GM18499 (cell line): ENCODE data around the gene PRKAA2.

Source experiments
- ATAC-seq: cut with Tn5 transposase; IDR thresholded peaks from one replicate; pipeline ENCODE4 v1.9.1; 2021; ENCODE audit warnings: moderate number of reproducible peaks; ENCODE audit not compliant: insufficient read depth, unreplicated experiment

PRKAA2 gene

DNA sequence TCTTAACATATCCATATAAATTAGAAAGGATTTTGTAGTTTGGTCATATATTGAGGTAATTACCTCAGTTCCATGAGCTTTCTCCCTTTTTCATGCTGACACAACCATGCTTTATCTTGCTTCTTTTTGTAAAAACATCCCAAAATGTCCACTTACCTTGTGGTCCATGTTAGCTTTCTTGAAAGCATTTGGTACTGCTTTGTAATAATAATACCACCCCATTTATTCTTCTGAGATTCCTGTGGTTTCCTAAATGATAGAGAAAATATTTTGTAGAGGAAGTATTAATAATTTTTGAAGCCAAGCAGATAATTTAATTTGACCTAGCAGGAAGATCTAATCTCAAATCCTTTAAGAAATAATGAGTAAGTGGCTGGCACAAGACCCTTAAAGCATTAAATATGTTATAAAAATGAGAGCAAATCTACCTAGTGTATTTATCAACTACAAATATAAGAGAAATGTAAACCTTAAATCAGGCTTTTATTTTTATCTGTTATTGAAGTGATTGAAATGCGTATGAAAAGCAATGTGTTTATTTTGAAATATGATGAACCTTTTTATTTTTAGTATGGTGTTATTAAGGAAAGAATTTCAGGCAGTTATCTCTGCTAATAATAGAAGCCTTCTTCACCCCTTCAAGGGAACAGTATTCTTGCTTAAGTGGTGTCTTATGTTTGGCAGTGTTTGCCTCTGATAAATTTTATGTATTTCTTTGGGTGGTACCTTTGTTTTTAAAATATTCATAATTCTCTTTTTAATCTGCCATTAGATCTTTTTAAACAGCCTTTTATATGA, 9.2 kb downstream of the PRKAA2 start:
- no peak for ATAC-seq

DNA sequence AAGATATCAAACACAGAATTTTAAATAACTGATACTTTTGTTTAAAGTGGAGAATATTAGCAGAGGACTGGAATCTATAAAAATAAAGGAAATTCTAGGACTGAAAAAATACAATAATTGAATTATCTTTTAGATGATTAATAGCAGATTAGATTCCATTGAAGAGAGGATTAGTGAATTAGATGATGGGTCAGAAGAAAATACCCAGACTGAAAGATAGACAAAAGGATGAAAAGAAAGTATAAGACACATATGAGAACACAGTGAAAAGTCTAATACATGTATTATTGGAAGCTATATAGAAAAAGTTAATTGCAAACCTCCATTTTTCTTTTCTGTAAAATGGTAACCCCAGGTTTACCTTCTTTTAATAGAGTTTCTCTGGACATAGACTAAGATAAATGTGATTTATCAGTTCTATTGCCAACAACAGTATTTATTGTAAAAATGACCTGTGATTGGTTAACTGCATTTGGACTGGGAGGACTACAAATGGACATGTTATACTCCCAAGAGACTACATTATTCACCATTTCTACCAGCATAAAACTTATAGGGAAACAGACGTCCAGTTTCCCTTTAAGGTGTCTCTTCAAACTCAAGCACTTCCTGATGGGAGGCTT, 11.0 kb downstream of the PRKAA2 start:
- ATAC-seq = no peak

DNA sequence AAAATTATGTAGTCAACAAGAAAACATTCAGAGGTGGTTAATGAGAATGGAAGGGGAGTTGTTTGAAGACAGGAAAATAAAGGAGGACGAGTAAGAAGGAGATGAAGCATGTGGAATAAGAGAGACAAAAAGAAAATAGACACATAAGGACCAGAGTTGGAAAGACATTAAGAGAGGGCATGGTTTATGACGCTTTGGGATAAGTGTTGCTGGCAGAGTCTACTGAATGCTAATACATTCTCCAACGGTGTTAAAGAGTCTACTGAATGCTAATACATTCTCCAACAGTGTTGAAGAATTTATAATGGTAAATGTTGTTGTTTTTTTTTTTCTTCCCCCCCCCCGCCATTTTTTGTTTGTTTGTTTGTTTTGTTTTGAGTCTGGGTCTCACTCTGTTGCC, 13.1 kb downstream of the PRKAA2 start:
- no peak for ATAC-seq

DNA sequence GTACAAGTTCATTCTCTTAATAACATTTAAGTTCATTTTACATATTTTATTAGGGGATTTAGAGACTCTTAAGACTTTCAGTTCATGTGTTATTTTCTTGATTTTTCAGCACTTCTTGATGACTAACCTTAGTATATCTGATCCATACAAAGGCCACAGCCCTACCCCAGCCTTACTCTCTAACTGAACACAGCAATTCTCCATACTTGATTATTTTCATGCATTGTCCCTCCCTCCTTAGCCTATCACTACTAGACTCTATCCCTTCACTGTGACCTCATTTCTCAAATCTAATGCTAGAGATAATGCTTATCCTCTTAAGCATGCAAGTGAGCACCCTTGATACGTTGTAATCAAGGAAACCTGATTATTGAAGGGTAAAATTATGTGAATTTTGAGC, 15.2 kb downstream of the PRKAA2 start:
- ATAC-seq = no peak

DNA sequence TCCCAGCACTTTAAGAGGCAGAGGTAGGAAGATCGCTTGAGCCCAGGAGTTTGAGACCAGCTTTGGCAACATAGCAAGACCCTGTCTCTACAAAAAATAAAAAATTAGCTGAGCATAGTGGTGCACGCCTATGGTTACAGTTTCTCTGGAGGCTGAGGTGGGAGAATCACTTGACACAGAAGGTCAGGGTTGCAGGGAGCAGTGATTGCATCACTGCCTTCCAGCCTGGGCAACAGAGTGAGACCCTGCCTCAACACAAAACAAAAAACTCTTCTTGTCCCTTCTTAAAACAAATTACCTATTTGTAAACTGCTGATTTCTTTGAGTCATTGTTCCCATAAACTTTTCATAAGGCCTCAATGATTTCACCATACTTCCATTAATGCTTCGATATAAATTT, 18.7 kb downstream of the PRKAA2 start:
- ATAC-seq = no peak

DNA sequence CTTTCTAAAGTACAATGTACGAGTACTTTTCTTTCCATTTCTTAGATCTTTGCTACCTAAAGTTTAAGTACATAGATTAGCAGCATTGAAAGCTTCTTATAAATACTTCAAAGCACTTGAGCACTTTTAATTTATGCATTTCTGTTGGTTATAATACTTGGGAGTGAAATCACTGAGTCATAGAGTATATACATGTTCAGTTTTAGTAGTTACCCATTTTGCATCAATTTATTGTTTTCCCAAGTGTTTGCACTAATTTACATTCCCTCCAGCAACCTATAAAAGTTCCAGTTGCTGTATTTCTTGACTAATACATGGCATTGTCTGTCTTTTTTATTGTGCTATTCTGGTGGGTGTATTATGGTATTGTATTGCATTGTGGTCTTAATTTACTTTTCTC, 20.3 kb downstream of the PRKAA2 start:
- no peak for ATAC-seq

DNA sequence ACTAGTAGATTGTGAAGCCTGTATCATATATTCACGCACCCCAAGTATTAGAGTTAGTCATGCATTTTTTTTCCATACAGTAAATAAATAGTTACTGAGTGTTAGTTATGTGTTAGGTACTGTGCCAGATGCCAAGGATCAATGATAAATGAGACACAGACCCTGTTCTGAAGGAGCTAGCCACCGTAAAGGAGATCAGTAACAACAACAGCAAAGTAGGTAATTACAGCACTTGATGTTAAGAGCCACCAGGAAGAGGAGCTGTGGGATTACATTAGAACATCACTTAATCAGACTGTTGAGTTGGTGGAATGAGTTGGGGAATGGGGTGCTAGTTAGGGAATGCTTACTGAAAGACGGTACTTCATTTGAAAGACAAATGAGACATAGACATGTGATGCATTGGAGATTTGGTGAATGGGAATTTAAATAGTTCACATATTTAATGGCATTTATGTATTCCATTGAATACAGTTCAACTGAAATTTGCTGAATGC, 21.0 kb downstream of the PRKAA2 start:
- ATAC-seq = no peak

DNA sequence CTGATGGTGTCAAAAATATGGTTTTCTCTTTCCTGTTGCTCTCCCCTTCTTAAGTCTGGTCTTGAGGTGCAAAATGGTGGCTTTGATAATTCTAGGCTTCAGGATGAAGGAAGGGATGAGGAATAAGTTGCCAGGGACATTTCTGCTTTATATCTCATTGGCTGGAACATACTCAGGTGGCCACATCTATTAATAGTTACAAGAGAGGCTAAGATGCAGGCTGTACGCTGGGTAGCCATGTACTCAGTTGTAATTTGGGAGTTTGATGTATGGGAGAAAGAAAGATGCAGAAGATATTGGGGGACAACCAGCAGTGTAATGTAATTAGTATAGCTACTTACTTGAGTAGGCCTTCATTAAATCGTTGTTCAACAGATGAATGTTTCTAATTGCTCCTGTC, 25.2 kb downstream of the PRKAA2 start:
- ATAC-seq = no peak

DNA sequence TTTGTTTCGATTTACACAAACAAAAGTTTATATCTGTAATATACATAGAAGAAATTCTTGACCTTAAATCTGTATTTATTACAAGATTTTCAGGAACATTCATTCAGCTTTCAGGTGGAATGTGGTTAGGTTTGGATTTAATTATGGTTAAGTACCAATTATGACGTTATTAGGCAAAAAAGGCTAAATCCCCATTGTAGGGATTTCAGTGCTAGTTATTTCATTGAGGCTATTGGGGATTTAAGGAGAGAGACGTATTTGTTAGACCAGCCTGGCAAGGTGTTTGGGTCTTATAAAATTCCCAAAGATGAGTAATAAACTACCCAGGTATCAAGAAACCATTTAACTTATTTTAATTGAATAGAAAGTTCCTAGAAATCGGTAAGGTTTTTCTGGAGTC, 26.0 kb downstream of the PRKAA2 start:
- ATAC-seq = no peak

DNA sequence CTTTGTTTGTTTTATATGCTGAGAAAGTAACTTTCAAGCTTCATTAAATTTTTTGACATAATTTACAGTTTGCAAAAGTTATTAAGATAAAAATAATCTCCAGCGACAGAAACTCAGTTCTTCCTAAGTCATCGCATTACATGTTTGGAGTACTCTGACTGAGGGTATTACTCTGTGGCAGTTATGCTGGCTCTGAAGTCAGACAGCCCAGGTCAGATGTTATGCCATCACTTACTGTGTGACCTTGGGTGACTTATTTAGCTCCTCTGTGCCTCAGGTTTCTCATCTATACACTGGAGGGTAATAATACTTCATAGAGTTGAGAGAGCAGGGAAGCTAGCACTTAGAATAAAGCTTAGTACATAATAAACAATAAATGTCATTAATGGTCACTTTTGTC, 26.4 kb downstream of the PRKAA2 start:
- no peak for ATAC-seq

DNA sequence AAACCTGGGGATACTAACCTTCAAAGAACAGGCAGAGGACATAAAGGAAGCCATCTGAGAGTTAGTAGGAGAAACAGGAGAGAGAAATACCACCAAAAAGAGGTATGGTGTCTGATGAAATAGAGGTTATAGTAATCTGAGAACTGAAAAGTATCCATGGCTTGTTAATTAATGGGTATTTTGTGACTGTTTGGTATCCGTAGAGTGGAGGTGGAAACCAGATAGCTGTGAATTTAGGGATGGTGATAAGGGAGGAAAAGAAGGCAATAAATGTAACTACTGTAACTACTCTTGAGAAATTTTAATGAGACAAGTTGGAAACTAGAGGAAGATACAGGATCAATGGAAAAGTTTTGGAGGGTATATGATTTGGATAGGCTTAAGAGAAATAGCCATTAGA, 27.5 kb downstream of the PRKAA2 start:
- no peak for ATAC-seq

DNA sequence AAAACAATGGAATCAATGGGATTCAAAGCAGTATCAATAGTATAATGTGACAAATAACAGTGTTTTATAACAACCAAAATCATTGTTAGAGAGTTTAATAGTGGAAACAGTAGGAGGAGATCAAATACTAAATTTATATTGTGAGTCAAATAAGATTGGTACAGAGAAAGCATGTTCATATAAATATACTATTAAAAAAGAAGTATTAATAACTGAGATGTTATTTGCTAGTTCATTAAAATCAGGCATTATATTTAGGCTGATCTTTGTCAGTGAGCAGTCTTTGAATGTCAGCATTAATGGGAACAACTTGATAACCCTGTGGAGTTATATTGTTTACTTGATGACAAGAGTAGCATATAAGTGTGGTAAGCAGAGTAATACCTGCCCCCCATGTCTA, 30.6 kb downstream of the PRKAA2 start:
- ATAC-seq = no peak

DNA sequence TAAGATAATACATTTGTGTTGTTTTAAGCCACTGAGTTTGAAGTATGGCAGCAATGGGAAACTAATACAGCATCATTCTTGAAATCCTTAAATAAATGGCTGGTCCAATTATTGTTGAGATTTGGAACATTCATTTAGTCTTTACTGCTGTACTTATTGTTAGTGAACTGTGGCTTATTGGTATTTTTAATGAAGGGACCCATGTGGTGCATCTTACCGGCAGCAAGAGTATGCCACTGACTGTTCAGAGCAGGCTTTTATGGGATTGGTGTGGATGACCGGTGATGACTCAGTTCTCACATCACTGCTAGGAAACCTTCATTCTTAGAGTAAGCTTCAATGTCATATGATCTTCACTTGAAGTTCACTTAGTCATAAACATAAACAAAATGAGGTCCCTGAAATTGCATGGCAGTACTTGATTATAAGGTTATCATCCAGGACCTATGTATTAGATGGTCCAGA, 31.5 kb downstream of the PRKAA2 start:
- ATAC-seq = no peak

DNA sequence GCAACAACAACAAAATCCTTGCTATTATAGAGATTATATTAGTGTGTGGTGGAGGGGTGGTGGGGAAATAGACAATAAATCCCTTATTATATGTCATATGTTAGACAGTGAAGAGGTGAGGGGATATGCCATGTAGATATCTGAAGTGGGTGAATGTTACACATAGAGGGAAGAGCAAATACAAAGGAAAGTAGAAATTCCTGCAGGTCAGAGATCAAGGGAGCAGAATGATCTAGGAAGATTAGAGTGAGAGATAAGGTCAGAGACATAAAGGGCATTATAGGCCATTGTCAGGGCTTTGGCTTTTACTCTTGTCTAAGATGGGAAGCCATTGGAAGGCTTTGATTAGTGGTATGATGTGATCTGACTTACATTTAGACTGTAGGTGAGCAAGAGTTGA, 38.5 kb downstream of the PRKAA2 start:
- no peak for ATAC-seq

DNA sequence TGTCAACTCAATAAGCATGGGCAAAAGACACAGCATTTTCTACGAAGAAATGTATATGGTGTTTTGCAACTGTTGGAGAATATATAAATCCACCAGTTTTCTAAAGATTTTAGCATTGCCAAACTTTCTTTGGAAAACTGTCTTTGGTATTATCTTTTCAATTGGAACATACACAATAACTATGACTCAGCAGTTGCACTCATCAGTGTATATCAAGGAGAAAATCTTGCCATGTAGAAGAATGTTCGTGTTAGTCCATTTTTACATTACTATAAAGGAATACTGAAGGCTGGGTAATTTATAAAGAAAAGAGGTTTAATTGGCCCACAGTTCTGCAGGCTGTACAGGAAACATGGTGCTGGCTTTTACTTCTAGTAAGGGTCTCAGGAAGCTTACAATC, 41.1 kb downstream of the PRKAA2 start:
- ATAC-seq = no peak

DNA sequence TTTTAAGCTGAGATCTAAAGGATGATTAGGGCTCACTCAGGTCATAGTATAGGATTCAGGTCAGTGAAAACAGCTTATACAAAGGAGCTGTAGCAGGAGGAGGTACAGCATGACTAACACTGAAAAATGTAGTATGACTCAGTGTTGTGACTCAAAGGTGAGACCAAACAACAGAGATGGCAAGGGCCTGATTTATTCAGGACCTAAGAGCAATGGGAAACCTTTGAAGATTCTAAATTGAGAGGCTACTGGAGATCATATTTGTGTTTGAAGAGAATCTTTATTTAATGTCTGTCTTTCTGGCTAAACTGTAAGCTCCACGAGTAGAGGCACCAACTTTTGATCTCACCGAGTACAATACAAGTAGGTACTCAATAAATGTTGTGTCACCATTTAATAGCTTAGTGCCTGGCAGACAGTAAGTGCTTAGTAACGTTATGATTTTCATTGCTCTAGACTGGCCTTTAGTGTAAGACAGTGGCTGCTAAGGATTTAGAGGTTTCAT, 43.5 kb downstream of the PRKAA2 start:
- peak; percentile 68 for ATAC-seq

DNA sequence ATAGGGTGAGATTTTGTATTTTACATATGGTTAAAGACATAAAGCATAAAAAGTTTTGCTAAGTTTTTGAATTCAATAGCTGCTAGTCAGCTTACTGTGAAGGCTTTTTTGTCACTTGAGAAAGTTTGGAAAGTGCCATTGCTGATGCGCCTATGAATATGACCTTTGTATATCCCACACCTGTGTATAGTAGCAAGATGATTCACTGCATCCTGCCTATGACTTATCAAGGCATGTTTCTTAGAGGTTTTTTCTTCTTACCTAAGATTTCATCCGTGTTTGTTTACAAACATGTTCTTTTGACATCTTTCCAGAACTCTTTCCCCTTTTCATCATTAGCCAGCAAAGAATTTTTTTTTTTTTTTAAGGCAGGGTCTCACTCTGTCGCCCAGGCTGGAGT, 51.5 kb downstream of the PRKAA2 start:
- no peak for ATAC-seq

DNA sequence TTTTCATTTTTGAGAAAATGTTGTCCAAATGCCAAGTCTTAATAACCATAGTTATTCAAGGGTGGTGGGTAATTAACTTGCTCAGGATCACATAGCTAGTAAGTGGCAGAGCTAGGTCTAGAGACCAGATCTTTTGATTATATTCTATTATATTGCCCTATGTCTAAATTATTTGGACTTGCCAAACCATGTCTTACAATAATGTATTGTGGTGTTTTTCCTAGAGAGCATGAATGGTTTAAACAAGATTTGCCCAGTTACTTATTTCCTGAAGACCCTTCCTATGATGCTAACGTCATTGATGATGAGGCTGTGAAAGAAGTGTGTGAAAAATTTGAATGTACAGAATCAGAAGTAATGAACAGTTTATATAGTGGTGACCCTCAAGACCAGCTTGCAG, 58.6 kb downstream of the PRKAA2 start:
- ATAC-seq = no peak

DNA sequence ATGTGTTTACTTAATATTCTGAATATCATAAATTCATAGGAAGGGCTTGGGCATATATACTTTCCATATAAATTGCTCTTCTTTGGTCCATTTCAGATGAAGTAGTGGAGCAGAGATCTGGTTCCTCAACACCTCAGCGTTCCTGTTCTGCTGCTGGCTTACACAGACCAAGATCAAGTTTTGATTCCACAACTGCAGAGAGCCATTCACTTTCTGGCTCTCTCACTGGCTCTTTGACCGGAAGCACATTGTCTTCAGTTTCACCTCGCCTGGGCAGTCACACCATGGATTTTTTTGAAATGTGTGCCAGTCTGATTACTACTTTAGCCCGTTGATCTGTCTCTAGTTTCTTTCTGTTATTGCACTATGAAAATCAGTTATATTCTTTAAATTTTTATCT, 62.3 kb downstream of the PRKAA2 start:
- no peak for ATAC-seq

DNA sequence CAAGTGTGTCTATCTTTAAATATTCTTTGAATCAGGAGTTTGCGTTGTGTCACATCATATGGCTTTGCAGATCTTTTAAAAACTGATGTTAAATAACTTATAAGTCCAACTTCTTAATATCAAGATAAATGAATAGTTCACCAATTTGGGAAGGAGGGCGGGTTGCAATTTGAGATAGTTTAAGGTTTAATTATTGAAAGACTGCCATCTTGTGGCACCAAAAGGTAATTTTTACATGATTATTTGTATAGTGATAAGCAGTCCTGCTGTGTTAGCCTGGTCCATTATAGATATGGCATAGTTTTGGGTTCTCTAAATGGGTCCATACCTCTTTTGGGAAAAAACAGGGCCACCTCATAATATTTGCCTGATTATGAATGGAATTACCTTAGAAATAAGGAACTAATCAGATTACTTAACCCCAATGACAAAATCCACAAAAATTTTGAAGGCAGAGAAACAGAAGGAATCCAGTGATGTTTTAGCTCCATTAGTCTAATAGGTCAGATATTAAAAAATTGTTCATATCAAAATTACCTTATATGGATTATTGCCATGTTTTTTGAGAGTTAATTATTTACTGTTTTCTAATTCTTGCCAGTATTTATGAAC, 64.3 kb downstream of the PRKAA2 start:
- ATAC-seq = no peak

DNA sequence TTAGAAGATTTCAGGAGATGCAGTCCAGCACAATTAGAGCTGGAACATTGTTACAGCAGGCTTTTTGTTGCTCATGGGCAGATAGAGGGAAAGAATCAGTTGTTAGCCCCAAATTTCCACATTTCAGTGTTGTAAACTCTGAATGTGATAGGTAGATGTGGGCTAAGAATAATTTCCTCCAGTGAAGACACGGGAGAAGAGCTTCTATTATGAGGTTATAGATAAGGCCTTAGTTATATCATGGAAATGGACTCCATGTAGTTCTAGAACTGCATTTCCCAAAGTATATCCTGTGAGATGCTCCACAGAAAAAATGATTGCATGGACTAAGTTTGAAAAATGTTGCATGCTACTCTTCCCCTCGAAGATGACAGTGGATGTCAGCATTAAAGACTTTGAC, 64.9 kb downstream of the PRKAA2 start:
- ATAC-seq = no peak
